ENCODE data around the gene NKD2. TPM values are rescaled to one million over a fixed set of nuclear protein-coding genes. Genes with fewer than 3 reads are reported as not detected.

Gene NKD2
- total RNA-seq, 1 experiment from 2014 or later: 20.4 TPM

DNA sequence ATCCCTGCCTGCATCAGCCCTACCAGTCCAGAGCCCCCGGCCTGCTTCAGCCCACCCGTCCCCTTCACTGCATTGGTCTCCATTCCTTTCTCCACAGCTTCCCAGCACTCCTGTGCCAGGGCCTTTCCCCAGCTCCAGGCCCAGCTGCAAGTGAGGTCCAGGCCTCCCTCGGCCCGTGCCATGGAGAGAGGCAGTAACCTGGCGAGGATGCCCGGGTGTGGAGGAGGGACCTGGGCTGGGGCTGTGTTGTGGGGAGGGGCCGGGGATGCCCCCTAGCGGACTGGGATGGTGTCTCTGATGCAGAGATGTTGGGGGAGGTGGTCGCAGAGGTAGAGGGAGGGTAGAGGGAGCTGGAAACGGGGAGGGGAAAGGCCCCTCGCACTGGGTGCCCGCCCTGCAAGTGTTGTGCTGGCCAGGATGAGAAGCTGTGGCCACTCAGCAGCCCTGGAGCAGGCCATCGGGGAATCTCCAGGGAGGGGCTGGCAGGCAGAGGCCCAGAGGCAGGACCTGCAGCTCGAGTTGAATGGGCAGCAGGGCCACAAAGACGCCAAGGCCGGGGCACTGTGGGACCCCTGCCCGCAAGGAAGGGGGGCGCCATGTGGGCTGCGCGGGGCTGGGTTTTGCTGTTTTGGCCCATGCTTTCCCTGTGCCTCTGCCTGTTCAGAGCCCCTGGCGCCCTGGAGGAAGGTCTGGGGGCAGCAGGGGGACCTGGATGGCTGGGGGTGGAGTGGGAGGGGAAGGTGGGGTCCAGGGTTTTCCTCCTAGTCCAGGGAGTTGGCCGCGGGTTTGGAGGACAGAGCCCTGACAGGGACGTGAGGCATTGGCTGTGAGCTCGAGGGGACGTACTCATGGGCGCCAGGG is 26.0 kb upstream of the NKD2 start:
- peaks cover 0 to 6% of the 10 kb centered on the region in 2 experiments; a peak in 1 of 4 replicates for H3K9me3 ChIP-seq (ENCODE audit: control insufficient read depth in 1 of 2, insufficient read depth in 1 of 2, low read depth in 1 of 2, low read length in 2 of 2)
- DNase-seq (ENCODE audit: low read depth, low spot score) (no peak), ATAC-seq (peak; percentile 93)
- ChIA-PET CTCF (interaction anchor here (1.0 to 1.2 kb wide), 2 partner anchors 13 to 28 kb away, joined by 3 to 4 read pairs; no protein-coding TSS in a partner anchor), RAD21 (ENCODE audit: low non-redundant PET in 1 of 2, low total read pairs in 2 of 2, uncharacterized antibody in 2 of 2, unreplicated experiment in 2 of 2) (no interaction called here), POLR2A (no interaction called here)
- H3K36me3 ChIP-seq (ENCODE audit: control insufficient read depth in 1 of 2, insufficient read depth in 2 of 2, low read length in 2 of 2): no peaks in the 10 kb centered on the region
- no peak for TF ChIP-seq CBX3 (IDR thresholded peaks at IDR 0.05; ENCODE audit: low read depth)
- TF ChIP-seq, protein P1, sequence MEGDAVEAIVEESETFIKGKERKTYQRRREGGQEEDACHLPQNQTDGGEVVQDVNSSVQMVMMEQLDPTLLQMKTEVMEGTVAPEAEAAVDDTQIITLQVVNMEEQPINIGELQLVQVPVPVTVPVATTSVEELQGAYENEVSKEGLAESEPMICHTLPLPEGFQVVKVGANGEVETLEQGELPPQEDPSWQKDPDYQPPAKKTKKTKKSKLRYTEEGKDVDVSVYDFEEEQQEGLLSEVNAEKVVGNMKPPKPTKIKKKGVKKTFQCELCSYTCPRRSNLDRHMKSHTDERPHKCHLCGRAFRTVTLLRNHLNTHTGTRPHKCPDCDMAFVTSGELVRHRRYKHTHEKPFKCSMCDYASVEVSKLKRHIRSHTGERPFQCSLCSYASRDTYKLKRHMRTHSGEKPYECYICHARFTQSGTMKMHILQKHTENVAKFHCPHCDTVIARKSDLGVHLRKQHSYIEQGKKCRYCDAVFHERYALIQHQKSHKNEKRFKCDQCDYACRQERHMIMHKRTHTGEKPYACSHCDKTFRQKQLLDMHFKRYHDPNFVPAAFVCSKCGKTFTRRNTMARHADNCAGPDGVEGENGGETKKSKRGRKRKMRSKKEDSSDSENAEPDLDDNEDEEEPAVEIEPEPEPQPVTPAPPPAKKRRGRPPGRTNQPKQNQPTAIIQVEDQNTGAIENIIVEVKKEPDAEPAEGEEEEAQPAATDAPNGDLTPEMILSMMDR (IDR thresholded peaks at IDR 0.05 in 2 of 3, conservative IDR thresholded peaks at IDR 0.05 in 1 of 3; ENCODE audit: borderline replicate concordance in 1 of 3, insufficient read depth in 1 of 3, low read depth in 2 of 3, low read length in 2 of 3): peak; percentile 6 to 55 (median 55); a peak in 4 of 6 replicates
- H3K4me3 ChIP-seq (replicated peaks in 1 of 2; ENCODE audit: low read depth in 1 of 2, low read length in 2 of 2): no peak overlapping the region
- no peak overlapping the region for H2AFZ ChIP-seq (ENCODE audit: low read depth, low read length, poor library complexity, severe bottlenecking)
- no TSS peak for BruUV-seq (replicated peaks)
- H4K20me1 ChIP-seq (ENCODE audit: insufficient read depth): no peaks in the 10 kb centered on the region
- H3K9ac ChIP-seq (ENCODE audit: low read length): no peak overlapping the region
- no peaks in the 10 kb centered on the region for H3K9me2 ChIP-seq (ENCODE audit: insufficient read depth)
- no peaks in the 10 kb centered on the region for H3K4me1 ChIP-seq (ENCODE audit: control insufficient read depth in 1 of 2, insufficient read depth in 2 of 2, low read length in 2 of 2)
- H3K79me2 ChIP-seq (ENCODE audit: insufficient read depth, low read length): no peaks in the 10 kb centered on the region
- no peak overlapping the region for H3K4me2 ChIP-seq (ENCODE audit: low read length)
- no peak overlapping the region for H3K27ac ChIP-seq (ENCODE audit: low read depth, low read length)
- intact Hi-C loops (cut with micrococcal nuclease): no loop called here
- no peaks in the 10 kb centered on the region; the same call in 1 of the 2 replicates for H3K27me3 ChIP-seq (ENCODE audit: insufficient read depth, low read length)

DNA sequence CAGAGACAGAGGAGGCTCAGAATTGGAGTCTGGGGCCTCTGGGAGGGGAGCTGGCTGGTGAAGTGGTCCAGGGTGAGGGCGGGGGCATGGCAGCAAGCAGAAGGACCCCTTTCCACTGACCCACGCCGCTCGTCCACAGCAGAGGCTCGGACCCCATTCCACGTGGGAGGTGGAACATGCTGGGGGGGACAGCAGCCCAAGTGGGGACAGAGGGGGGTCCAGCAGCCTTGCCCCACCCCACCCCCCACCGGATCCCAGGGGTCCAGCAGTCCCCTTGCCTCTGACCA is 25.4 kb upstream of the NKD2 start:
- Histone ChIP-seq H3K4me1 (ENCODE audit: control insufficient read depth in 1 of 2, insufficient read depth in 2 of 2, low read length in 2 of 2) (no peaks in the 10 kb centered on the region), H3K4me2 (ENCODE audit: low read length) (no peak overlapping the region), H3K9ac (ENCODE audit: low read length) (no peak overlapping the region), H3K27ac (ENCODE audit: low read depth, low read length) (no peak overlapping the region), H3K9me3 (ENCODE audit: control insufficient read depth in 1 of 2, insufficient read depth in 1 of 2, low read depth in 1 of 2, low read length in 2 of 2) (peaks cover 0 to 6% of the 10 kb centered on the region in 2 experiments; a peak in 2 of 4 replicates), H3K9me2 (ENCODE audit: insufficient read depth) (no peaks in the 10 kb centered on the region), H3K4me3 (replicated peaks in 1 of 2; ENCODE audit: low read depth in 1 of 2, low read length in 2 of 2) (no peak overlapping the region), H2AFZ (ENCODE audit: low read depth, low read length, poor library complexity, severe bottlenecking) (no peak overlapping the region), H3K79me2 (ENCODE audit: insufficient read depth, low read length) (no peaks in the 10 kb centered on the region), H4K20me1 (ENCODE audit: insufficient read depth) (no peaks in the 10 kb centered on the region), H3K36me3 (ENCODE audit: control insufficient read depth in 1 of 2, insufficient read depth in 2 of 2, low read length in 2 of 2) (no peaks in the 10 kb centered on the region), H3K27me3 (ENCODE audit: insufficient read depth, low read length) (no peaks in the 10 kb centered on the region; the same call in 1 of the 2 replicates)
- ChIA-PET RAD21 (ENCODE audit: low non-redundant PET in 1 of 2, low total read pairs in 2 of 2, uncharacterized antibody in 2 of 2, unreplicated experiment in 2 of 2) (no interaction called here), POLR2A (no interaction called here), CTCF (no interaction called here)
- intact Hi-C loops (cut with micrococcal nuclease): no loop called here
- no TSS peak for BruUV-seq (replicated peaks)
- DNase-seq (ENCODE audit: low read depth, low spot score) (no peak), ATAC-seq (no peak)
- TF ChIP-seq RAD21 (IDR thresholded peaks at IDR 0.05; ENCODE audit: low read depth) (no peak), TCF7L2 (IDR thresholded peaks at IDR 0.05; ENCODE audit: borderline replicate concordance, extremely low read depth, insufficient read depth, insufficient read length) (no peak), ELF1 (IDR thresholded peaks at IDR 0.05; ENCODE audit: borderline replicate concordance, low read depth) (no peak), EGR1 (IDR thresholded peaks at IDR 0.05; ENCODE audit: low read depth) (no peak), CEBPB (IDR thresholded peaks at IDR 0.05; ENCODE audit: low read depth) (no peak), ZNF274 (IDR thresholded peaks at IDR 0.05; ENCODE audit: low read depth, low read length) (no peak), CBX3 (IDR thresholded peaks at IDR 0.05; ENCODE audit: low read depth) (no peak), EZH2 (IDR thresholded peaks at IDR 0.05) (no peak)
- TF ChIP-seq, protein P1 (IDR thresholded peaks at IDR 0.05 in 2 of 3, conservative IDR thresholded peaks at IDR 0.05 in 1 of 3; ENCODE audit: borderline replicate concordance in 1 of 3, insufficient read depth in 1 of 3, low read depth in 2 of 3, low read length in 2 of 3): no peak
- TF ChIP-seq, protein P2, sequence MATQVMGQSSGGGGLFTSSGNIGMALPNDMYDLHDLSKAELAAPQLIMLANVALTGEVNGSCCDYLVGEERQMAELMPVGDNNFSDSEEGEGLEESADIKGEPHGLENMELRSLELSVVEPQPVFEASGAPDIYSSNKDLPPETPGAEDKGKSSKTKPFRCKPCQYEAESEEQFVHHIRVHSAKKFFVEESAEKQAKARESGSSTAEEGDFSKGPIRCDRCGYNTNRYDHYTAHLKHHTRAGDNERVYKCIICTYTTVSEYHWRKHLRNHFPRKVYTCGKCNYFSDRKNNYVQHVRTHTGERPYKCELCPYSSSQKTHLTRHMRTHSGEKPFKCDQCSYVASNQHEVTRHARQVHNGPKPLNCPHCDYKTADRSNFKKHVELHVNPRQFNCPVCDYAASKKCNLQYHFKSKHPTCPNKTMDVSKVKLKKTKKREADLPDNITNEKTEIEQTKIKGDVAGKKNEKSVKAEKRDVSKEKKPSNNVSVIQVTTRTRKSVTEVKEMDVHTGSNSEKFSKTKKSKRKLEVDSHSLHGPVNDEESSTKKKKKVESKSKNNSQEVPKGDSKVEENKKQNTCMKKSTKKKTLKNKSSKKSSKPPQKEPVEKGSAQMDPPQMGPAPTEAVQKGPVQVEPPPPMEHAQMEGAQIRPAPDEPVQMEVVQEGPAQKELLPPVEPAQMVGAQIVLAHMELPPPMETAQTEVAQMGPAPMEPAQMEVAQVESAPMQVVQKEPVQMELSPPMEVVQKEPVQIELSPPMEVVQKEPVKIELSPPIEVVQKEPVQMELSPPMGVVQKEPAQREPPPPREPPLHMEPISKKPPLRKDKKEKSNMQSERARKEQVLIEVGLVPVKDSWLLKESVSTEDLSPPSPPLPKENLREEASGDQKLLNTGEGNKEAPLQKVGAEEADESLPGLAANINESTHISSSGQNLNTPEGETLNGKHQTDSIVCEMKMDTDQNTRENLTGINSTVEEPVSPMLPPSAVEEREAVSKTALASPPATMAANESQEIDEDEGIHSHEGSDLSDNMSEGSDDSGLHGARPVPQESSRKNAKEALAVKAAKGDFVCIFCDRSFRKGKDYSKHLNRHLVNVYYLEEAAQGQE (IDR thresholded peaks at IDR 0.05; ENCODE audit: low read depth): no peak

Data from HCT116 (cell line).